Hindlimb muscle (tissue), 1 donor: Measurements from ENCODE around the gene VSX1. TPM values are rescaled to one million over a fixed set of nuclear protein-coding genes. Genes with fewer than 3 reads are reported as not detected.
A peak's percentile ranks its signal among the peaks of the same experiment; 100 is the strongest.

Experiments
- DNase-seq: peaks from one replicate; pipeline ENCODE4 v3.0.0-alpha.2; 2013
- polyA plus RNA-seq: library from polyadenylated mRNA; unstranded; fragments of 120-200 nt; gene quantifications from one replicate; pipeline ENCODE4 v1.2.1, GENCODE V29; 2013; ENCODE audit not compliant: insufficient read length

The VSX1 gene
- polyA plus RNA-seq, 1 donor = not detected

DNA sequence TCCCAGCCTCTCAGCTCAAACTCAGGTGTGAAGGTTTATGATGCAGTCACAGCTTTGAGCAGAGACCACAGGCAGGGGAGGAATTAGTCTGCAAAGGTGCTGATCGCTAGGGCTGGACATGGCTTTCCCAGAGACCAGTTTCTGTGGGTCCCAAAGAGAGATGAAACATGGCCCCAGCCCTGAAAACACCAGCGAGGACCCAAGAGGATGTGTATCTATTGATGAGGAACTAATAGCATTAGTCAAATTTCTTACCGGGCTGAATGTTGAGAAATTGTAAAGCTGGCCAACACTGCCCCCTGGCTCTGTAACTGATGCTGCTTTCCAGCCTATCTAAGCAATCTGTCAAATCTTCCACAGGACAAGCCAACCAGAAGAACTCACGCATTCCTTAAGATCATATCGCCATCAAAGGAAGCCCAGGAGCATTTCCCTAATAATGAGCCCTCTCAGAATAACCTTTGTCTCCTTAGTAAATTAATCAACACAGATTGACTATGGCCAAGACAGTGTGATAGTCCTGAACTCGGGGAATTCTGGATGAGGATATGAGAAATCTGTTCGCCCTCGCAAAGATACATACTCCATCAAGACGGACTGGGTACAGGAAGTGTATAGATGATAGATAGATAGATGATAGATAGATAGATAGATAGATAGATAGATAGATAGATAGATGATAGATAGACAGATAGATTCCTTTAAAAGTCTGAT lies 16.2 kb downstream of the VSX1 start:
- DNase-seq = peak; percentile 73

DNA sequence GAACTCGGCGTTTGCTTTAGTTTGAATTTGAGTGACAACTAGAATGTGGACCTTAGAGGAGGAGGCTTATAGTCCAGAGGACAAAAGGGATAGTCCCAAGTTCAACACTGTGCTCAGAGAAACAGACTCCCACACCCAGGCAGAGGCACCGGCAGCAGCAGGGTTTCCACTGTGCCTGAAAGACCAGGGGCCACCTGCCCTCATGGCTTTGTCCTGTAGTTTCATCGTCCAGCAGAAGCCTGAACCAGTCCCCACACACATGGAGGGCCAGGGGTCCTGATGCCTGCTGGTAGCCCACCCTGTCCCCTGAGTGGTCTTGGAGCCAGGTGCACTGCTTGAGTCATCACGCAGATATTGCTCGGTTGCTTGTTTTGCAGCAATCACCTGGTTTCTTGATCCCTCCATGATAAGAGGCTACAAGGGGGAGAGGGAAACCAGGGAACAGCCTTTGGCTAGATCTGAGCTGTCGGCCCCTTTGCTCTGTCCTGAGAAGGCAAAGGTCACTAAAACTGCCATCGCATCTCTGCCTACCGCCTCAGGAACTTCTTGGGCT lies 16.8 kb downstream of the VSX1 start:
- DNase-seq = no peak

DNA sequence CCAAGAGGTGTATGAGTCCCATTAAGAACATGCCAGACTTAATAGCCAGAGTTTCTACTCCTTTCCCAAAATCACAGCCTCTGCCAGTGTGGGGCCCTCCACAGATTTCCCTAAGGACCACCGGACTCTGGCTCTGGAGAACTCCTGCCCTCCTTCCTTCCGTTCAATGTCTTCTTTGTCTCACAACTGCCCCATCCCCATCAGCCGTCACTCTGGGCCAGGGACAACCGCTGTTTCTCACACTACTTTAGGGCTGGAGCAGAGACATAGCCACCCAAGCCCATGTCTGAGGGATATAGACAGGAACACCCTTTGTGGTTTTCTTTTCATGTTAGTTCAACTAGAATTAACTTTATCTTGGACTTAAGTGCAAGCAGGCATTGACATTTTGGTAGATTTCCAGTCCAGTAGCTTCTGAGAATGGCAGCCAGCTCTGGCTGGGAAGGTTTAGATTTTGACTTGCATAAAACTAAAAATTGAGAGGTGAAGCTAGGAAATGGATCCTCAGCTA lies 17.3 kb downstream of the VSX1 start:
- DNase-seq = no peak

DNA sequence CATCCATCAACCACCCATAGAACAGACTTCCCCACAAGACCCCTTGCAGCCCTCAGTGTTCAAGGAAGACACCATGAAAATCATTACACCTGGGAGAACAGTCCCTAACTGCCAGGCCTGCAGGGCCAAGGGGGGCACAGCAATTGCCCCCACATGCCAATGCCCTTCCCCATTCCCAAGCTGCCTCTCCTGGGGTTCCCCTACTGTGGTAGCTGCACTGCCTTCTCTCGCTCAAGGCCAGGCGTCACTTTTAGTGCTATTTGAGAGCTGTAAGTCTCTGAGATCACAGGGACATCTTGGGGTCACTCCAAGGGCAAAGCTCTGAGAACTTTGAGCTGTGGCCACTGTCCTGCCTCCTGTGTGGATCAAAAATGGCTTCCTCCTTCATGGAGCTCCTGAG lies 18.0 kb downstream of the VSX1 start:
- no peak for DNase-seq

DNA sequence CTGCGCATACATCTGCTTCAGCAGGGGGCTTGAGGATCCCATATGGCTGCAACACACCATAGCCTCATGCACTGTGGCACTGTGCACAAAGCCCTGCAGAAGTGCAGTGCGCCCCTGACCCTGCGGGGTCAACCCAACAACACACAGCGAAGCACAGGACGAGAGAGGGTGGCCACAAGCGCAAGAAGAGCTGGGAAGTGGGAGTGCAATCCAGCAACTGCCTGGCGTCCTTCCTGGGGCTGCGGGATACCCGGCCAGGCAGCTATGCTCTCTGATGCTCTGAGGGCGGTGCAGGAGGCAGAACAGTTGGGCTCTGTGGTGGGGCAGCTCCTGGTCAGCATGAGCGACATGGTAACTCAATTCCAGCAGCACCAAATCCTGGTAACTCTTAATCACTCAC lies 18.4 kb downstream of the VSX1 start:
- DNase-seq = no peak

DNA sequence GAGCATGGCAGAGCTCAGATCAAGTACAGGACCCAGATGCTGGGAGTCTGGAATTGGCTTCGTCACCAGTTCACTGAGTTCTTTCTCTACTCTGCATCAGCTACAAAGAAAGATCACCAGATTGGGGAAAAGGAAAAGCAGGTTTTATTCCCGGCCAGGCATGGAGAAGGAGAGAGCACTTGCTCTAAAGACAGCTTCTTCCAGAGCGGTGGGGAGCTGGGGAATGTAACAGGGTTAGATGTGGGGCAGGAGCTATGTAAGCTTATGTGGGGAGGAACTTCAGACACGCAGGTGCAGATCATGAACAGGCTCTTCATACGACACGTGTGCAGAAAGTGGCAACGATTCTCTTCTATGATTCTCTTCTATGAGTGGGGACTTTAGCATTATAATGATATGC lies 19.1 kb downstream of the VSX1 start:
- no peak for DNase-seq

DNA sequence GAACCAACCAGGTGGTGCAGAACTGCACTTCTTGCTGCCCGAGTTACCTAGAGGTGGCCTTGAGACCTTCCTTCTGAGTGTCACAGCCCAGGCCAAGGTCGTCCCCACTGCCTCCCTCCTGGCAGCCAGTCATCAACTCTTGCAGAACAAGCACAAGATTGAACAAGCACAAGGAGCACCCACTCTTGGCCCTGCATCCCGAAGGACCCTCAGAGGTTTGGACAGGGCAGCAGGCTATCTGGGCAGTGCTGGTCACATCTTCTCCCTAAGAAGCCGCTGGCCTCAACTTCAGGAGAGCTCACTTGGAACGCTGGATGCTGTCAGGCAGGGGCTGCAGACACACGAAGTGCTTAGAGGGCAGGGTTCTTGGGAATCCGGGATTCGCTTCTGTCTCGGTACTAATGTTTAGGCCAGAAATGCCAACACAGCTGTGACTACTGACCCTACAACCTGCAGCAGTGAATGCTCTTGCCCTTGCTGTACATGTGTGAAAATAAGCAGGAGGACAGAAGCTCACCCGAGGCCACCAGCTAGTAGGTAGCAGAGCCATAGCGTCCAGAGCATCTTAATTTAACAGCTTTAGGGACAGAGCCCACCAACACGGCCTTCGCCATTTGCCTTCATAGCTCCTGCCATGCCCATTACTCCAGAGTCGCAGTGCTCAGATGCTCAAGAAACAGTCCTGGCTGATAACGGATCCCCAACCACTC lies 20.0 kb downstream of the VSX1 start:
- DNase-seq = no peak

DNA sequence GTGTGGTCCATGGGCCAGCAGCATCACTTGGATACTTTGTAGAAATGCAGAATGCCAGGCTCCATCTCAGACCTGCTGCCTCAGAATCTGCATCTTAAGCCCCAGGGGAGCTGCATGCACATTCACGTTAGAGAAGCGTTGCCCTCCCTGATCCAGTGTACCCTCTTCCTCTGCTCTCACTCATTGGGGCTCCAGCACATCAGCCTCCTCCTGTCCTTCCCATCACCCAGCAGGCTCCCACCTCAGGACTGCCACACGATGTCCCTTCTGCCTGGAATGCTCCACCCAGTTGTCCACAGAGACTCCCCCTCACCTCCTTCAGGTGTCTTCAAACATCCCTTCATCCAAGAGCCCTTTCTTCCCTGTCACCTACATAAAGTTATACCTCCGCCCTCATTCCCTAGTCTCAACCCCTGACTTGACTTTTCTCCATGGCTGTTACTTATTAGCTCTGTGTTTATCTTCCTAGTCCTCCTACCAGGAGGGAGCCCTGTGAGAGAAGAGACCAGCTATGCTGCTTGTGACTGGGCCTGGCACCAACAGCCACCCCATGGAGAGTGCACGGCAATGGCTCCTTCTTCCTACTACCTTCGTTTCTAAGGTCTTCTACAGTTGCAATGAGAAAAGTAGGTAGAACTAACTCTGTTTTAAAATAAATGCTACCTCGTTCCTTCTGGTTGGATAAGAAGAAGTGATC lies 20.7 kb downstream of the VSX1 start:
- DNase-seq = no peak

DNA sequence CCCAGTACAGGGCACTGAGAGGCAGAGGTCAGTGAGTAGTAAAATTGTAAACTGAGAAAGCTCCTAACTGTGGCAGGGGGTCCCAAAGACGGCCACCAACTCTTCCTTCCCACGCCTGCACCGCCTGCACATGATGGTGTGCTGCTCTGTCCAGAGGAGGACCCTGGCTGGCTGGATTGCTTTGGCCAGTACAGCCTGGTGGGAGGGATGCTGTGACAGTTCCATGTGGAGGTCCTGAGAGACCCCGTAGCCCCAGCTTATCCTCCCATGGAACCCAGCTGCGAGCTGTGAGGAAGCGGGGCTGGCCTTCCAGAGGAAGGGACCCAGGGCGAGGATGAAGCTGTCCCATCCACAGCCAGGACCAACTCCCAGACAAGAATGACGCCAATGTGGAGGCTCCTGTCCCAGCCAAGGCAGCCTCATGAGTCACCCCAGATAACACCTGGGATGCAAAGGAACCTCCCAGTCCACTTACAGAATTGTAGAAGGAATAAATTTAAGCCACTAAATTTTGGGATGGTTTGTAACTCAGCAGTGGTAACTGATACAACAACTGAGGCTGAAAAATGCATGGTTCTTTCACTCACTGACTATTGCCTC lies 22.0 kb downstream of the VSX1 start:
- DNase-seq = no peak

DNA sequence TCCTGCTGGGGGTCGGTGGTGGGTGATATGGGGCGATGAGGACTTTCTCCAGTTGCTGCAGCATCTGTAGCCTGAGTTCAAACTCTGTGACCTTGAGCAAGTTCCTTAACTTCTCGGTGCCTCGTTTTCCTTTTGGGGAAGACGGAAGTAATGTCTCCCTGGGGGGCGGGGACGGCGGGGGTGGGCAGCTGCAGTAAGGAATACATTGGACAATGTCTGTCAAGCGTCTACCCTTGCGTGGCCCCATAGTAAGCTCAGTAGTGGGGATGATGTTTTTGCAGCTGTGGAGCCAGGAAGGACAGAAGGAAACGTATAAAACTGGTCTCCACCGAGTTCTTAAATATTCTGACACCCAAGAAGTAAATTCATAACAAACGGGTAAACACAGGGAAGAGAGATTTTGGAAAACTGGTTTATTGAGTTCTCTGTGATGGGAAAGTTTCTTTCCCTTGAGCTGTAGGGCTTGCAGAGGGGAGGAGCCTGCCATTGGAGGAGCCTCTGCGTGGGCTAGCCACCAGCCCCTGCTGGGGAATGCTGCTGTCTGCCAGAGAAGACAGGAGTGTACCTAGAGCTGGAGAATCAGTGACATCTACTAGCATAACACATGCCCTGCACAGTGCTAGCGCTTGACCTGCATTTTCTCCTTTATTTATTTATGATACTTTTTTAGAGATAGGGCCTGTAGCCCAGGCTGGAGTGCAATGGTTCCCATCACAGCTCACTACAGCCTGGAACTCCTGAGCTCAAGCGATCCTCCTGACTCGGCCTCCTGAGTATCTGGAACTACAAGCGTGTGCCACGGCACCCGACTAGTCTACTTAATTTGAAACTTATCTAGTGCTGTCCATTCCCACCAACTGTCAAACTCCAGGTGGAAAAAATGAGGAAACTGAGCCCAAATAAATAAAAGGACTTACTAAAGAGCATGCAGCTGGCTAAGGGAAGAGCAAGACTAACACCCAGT lies 22.8 kb downstream of the VSX1 start:
- DNase-seq = peak; percentile 44

DNA sequence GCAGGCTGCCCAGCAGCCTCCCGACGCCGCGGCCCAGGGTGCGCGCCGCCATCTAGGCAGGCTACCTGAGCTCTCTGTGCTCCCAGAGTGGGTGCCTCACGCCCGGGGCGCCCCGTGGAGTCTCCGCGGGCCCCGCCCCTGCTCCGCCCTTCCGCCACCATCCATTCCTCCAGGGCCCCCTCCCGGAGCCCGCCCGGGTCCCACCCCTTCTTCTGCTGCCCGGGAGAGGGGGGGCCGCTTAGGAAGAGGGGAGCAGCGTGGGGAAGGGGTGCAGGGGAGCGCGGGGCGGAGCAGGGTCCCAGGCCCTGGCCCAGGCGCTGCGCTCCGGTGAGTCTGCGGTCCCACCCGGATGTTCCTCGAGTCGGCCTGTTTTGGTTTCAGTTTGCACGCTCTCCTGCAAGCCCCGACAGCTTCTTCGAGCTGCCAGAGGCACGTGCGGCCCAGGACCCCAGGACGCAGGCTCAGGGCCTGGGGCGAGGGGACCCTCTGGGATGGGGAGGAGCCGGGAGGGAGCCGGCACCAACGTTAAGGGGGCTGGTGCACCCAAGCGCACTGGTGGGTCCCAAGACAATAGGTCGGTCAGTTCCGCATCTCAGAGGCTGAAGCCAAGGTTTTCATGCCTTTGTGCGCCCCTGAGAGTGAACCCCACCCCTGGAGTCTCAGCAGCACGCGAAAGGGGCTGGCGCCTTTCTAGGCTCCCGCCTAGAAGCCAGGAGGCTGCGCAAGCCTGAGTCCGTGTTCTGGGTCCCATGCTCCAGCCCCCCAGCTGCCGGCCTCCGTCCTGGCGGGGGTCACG lies 23.7 kb downstream of the VSX1 start, which contains the start of gene ACSS1:
Gene ACSS1, minus strand, starts transcription at position 89 of the 796 bp plus-strand sequence. Its CDS starts 37 bp downstream, at position 52.
- DNase-seq = peak; percentile 63

DNA sequence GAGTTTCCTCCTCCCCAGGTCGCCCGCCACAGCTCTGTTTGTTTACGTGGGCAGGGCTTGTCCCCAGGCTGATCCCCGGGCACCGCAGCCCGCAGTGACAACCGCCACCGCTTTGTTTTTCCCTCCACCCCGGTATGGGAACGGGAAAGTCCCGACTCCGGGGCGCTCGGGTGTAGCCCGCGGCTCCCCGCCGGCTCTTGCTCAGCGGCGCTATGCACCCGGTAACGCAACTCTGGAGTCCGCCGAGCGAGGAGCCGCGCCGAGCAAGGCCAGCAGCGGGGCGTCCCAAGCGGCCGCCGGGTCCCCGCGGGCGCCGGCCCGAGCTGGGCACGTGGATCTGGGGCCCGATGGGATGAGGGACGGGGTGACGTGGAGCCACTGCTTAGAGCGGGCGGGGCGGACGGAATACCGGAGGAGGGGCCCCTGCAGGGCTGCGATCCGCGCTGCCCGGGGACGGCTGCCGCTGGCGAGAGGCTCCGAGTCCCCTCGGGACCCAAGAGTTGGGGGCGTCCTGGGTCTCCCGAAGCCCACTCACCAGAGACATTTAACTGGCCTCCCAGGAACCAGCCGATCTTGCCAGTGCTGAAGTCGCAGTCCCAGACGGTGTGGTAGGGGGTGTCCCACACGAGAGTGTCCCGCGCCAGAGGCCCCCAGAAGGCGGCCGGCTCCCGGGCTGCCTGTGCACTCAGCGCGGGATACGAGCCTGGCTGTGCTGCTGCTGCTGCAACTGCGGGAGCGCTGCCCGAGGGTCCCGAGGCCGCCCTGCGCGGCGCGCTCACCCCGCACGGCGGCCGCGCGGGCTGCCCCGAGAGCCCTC lies 24.5 kb downstream of the VSX1 start:
- DNase-seq = peak; percentile 67

DNA sequence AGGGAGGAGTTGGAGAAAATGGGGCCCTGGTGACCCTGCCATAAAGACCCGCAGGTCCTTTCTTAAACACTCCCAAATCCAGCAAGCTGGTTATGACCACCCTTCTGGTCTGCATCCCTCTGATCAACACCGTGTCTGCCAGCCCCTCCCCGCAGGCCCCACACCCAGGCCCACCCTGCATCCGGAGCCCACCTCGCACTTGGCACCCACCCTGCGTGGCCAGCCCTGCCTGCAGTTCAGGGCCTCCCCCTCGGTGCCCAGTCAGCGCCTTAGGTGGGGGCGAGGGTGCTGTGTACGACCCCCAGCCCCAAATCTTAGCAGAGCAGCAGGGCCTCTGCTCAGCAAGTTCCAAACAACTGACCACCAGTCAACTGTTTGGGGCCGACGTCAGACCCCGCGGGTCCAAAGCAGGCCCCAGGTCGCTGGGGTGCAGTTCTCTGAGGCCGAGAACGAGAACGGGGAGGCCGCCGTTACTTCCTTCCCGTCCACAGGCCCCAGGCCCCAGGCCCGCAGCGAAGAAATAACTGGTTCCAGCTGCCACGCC lies 25.2 kb downstream of the VSX1 start:
- DNase-seq = no peak

DNA sequence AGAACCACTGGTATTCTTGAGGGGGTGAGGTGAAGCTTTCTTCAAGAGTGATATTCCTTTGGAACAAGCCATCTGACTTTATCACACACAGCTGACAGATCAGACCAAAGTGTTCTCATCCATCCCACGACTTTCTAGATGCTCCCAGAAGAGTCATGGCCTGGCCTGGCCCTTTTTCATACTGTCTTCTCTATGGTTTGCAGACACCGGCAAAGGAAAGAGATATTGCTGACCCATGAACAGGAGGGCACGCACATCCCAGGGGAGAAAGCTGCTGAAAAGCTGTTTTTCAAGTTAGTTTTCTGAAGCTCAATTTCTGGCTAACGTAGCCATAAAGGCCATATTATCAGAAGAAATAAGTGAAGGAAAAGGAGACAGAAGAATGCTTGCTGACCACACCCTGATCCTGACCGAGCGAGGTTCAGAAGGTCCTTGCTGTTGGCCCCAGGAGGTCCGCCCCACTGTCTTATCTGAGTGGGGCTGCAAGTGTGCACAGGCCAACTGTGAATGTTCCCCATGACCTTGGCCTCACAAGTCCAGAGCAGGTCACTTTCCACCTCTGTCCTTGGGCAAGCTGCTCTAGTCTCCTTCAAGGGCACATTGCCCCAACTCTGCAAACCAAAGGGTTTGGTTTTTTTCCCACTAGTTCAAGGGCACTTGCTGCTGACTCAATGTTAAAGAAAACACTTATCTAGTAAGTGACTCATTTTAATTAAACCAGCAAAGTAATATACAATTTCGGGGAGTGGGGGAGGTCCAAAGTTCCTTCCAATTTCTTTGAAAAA lies 26.0 kb downstream of the VSX1 start:
- DNase-seq = no peak

DNA sequence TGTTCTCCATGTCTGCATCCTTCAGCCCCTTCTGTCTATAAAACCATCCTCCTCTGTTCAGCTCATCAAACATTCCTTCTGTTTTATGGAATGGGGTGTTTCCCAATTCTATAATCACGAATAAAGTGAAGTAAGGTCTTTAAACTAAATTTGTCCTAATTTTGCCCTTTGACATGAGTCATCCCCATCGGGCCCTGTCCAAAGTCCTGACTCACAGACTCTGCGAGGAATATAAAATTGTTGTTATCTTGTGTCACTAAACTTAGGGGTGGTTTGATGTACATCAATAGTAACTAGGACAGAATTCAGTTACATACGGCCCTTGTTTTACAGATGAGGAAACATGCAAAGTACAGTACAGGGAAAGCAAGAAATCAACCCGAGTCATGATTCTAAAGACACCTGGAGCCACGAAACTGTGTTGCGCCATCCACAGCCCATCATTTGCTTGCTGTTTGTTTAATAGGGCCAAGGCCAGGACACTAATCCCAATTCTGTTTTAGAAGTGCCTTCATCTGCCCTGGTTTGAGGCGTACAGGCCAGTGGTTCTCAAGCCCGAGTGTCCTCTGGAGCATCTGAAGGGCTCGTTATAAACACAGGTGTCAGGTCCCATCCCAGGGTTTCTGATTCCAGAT lies 26.8 kb downstream of the VSX1 start:
- DNase-seq = no peak

DNA sequence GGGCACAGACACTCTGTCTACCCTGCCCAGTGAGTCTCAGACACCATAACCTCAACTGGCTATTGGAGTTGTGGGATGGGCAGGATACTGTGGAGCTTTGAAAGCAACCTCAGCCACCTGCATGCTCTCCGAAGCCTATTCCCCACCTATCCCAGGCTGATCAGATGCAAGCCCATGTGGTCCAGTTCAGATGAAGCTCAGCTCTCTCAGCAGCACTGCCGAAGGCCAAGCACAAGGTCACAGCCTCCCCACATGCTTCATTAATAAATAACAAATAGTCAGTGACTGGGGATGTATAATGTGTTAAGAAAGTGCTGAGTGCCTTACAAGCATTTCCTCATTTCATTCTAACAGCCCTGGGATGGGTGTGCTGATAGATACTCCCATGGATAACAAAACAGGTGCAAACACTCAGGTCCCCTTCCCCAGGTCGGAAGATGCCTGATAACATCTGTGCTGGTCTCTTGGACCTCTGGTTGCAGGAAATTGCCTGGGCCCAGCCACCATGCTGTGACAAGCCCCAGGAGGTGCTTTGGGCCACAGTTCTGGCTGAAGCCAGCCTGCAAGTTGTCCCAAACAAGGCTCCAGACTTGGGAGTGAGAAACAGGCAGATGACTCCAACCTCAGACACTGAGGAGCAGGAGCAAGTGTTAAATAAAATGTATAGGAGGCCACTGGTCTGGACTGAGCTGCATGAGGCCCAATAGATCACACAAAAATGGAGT lies 27.7 kb downstream of the VSX1 start:
- DNase-seq = no peak
